ENCODE results near the gene ZBTB44. TPM values are rescaled to one million over a fixed set of nuclear protein-coding genes. Genes with fewer than 3 reads are reported as not detected.

ZBTB44 gene
- total RNA-seq, 1 experiment from 2014 or later: 32.5 TPM

Other genes with a start within 250 kb of the ZBTB44 start
- 210 TPM for gene APLP2, start 245.0 kb downstream of the ZBTB44 start, total RNA-seq (2021; ENCODE audit: unreplicated experiment)
- 107 TPM for gene ST14, start 155.1 kb downstream of the ZBTB44 start, total RNA-seq (2021; ENCODE audit: unreplicated experiment)
- gene ADAMTS8, start 113.7 kb upstream of the ZBTB44 start, total RNA-seq (2021; ENCODE audit: unreplicated experiment): 0.07 TPM
- gene ADAMTS15, start 133.7 kb upstream of the ZBTB44 start, total RNA-seq (2021; ENCODE audit: unreplicated experiment): 0.44 TPM